ENCODE measurements around the gene RAD21L1.

DNA sequence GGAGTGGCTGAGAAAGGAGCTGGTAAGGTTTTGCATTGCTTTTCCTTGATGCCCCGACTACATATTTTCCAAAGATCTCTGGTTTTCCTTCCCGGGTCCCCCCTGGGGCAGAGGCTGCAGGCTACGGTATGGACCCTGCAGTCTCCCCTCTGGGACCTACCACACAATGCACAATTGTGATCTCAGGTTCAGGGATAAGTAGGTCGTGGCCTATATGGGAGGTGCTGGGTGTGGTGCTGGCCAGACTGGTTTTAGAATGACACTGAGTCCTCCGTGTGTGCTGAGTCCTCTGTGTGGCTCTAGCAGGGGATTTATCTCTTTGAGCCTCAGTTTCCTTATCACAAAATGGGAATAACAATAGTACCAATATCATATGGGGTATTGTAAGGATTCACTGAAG, 22.2 kb upstream of the RAD21L1 start:
- no peak for TF ChIP-seq CTCF (IDR thresholded peaks at IDR 0.05; ENCODE audit: insufficient read depth, low read length, poor library complexity, severe bottlenecking)
- no peak for TF ChIP-seq EZH2phosphoT487 (conservative IDR thresholded peaks at IDR 0.05; ENCODE audit: low read length)
